ENCODE results near the gene PPFIBP1.
A peak's percentile ranks its signal among the peaks of the same experiment; 100 is the strongest.

Gene PPFIBP1

DNA sequence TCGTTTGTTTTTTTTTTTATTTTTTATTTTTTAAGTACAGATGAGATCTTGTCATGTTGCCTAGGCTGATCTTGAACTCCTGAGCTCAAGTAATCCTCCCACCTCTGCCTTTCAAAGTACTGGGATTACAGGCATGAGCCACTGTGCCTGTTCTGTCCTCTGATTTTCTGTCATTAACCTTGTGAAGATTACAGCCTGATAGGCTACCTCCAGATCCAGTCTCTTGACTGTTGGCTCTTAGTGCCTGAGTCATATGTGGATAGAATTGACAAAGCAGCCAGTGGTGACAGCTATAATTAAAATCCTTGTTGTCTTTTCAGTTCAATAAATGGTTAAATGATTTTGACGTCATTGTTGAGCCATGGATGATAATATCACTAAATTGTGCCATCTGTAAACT is 151.0 kb downstream of the PPFIBP1 start:
- DNase-seq, result no peak

GRCh38 chr12:27680619-27681018 is 156.6 kb downstream of the PPFIBP1 start:
- DNase-seq, result no peak

DNA sequence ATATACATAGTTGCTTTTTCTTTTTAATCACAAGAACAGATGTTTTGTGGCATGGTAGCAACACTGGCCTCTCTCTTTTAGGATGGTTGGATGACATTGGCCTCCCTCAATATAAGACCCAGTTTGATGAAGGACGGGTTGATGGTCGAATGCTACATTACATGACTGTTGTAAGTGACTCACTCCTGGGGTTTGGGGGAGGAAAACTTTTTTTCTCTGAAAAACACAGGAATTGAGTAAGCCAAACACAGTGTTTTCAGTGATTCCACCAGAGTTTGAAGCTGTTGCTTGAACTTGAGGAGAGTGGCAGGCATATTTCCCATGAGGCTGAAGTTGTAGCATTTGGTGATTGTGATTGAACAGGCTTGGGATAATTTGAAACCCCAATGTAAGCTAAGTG is 158.5 kb downstream of the PPFIBP1 start:
- DNase-seq, result no peak

DNA sequence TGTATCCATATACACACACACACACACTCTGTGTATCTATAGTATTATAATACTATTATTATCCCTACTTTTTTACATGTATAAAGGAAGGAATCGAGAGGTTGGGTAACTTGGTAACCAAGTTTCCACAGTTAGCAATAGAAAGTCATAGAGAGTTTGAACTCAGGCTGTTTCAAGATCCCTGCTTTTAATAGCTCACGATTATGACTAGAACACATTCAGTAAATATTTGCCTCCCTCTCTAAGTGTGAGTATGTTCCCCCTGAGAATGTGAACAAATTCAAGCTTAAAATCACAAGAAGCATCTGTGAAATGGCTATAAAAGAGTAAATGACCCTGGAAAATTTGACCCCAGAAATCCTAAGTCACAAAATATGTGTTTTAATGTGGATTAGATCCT is 161.3 kb downstream of the PPFIBP1 start:
- DNase-seq, result no peak

DNA sequence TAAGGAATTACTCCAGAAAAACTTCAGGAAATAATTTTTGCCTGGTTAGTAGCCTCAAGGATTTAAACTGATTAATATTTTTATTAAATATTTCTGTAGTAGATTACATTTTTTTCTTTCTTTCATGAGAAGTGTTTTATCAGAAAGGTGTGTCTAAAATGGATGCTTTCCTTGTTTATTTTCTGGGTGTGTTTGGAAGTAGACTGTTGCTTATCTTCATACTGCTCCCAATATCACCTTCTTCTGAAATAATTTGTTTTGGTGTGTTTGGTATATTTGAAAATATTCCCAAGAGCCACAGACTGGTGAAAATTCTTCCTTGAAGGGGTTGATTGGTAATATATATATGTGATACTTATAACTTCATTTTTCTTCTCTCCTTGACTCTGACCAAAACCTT is 162.1 kb downstream of the PPFIBP1 start:
- no peak for DNase-seq

- no peak for DNase-seq
Observed at GRCh38 chr12:27688671-27689070, 164.7 kb downstream of the PPFIBP1 start.

- no peak for DNase-seq
Observed at GRCh38 chr12:27689558-27690180, 165.7 kb downstream of the PPFIBP1 start.

DNA sequence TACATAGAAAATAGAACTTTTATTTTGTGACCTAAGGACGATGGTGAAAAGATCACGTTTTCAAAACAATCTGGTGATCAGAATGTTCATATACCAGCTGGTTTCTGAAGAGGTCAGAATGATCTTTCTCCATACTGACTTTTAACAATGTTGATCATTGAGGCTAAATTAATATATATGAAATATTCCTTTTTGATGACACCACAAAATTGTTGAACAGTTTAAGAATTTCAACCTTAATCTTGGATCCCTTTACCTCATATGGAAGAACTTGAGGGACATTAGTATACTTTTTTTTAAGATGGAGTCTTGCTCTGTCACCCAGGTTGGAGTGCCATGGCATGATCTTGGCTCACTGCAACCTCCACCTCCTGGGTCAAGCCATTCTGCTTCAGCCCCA is 169.4 kb downstream of the PPFIBP1 start:
- DNase-seq, result no peak

GRCh38 chr12:27695556-27696292 is 171.7 kb downstream of the PPFIBP1 start:
- DNase-seq, result no peak

GRCh38 chr12:27696293-27696652 is 172.3 kb downstream of the PPFIBP1 start, which contains the start of gene REP15:
TSS of gene REP15 (plus strand) at chr12:27696447. CDS start at chr12:27696563, 116 bp downstream.
- DNase-seq, result no peak

DNA sequence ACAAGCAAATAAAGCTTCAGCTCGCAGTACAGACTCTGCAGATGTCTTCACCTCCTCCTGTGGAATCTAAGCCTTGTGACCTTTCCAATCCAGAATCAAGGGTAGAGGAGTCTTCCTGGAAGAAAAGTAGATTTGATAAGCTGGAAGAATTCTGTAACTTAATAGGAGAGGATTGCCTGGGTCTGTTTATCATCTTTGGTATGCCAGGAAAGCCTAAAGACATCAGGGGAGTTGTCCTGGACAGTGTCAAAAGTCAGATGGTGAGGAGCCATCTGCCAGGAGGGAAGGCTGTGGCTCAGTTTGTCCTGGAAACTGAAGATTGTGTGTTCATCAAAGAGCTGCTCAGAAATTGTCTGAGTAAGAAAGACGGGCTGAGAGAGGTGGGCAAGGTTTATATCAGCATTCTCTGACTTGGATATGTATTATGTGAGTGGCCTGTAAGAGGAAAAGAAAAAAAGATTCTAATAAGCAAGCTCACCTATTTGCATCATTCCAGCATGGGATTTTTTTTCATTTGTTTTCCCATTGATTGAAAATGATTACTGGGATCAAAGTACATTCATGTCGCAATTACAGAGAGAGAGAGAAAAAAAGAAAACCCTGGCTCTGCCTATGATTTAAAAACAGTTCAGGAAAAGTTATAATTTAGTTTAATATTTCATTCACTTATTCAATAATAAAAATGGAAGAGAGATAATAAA is 173.0 kb downstream of the PPFIBP1 start:
- no peak for DNase-seq

GRCh38 chr12:27703720-27704452 is 179.9 kb downstream of the PPFIBP1 start:
- DNase-seq, result peak; percentile 56

DNA sequence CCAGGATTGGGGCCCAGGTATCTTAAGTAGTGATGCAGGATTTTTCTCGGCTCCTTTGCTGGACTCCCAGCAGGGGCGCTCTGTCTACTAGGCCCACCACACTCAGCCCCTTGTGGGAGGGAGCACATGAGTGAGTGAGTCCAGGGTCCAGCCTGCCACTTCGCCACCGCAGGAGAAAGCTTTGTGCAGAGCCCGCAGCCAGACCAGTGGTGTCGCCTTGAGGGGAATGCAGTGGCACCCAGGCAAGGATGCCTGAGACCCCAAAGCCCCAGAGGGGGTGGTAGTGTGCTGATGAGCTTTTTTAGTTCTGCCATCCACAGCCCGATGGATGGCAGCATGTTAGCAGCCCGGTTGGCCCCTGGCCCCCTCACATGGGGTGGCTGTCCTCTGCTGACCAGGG is 181.3 kb downstream of the PPFIBP1 start:
- no peak for DNase-seq

DNA sequence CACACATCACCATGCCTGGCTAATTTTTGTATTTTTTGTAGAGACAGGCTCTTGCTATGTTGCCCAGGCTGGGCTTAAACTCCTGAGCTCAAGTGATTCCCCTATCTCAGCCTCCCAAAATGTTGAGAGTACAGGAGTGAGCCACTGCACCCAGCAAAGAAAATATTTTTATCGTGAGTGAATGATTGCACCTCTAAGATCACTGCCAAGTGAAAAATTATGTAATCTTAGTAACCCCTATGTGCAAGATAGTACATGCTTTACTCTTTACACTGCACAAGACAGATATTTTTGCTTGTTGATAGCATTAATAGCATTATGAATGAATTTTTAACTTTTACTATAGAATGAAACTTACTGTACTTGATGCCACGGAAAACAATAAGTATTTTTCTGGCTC is 183.2 kb downstream of the PPFIBP1 start:
- no peak for DNase-seq

- no peak for DNase-seq
Observed at GRCh38 chr12:27709212-27709931, 185.4 kb downstream of the PPFIBP1 start.

- no peak for DNase-seq
Observed at GRCh38 chr12:27709932-27710591, 186.1 kb downstream of the PPFIBP1 start.

GRCh38 chr12:27710592-27711316 is 186.7 kb downstream of the PPFIBP1 start, which contains the start of gene MRPS35:
TSS of gene MRPS35 (plus strand) at chr12:27710832. CDS start at chr12:27710844, 12 bp downstream.
- DNase-seq, result peak; percentile 89

- DNase-seq, result no peak
Observed at GRCh38 chr12:27711317-27711682, 187.3 kb downstream of the PPFIBP1 start.

GRCh38 chr12:27711967-27712366 is 188.0 kb downstream of the PPFIBP1 start:
- DNase-seq, result no peak

- no peak for DNase-seq
Observed at GRCh38 chr12:27723212-27723611, 199.2 kb downstream of the PPFIBP1 start.

GRCh38 chr12:27730097-27730588 is 206.1 kb downstream of the PPFIBP1 start:
- DNase-seq, result no peak
